HCT116 (cell line): ENCODE data around the gene PLCZ1.

Experiments used
- CTCF ChIP-seq, 3 experiments: fragments of 200-600 bp in 1 of 3; sonication (generic) in 1 of 3; IDR thresholded peaks in 2 of 3; conservative IDR thresholded peaks in 1 of 3; 2 replicates each; pipeline ENCODE4 v1.5.1; 2012 to 2017; ENCODE audit warnings: low read depth in 2 of 3, low read length in 2 of 3, antibody characterized with exemption in 1 of 3, borderline replicate concordance in 1 of 3, control low read depth in 1 of 3, mild to moderate bottlenecking in 1 of 3, mixed read lengths in 1 of 3, mixed run types in 1 of 3, moderate library complexity in 1 of 3; ENCODE audit not compliant: insufficient read depth in 1 of 3
- ELF1 ChIP-seq: IDR thresholded peaks from 2 replicates; pipeline ENCODE4 v1.6.1; 2012; ENCODE audit warnings: low read depth, borderline replicate concordance
- EZH2 ChIP-seq: fragments of 200-600 bp; sonication (generic); IDR thresholded peaks from 2 replicates; pipeline ENCODE4 v1.6.1; 2017; ENCODE audit warnings: antibody characterized with exemption, mixed run types
- FOSL1 ChIP-seq: IDR thresholded peaks from 2 replicates; pipeline ENCODE4 v1.6.1; 2012; ENCODE audit warnings: low read depth
- JUND ChIP-seq: IDR thresholded peaks from 2 replicates; pipeline ENCODE4 v1.6.1; 2012
- MAX ChIP-seq: IDR thresholded peaks from 2 replicates; pipeline ENCODE4 v1.6.1; 2012
- POLR2A ChIP-seq: IDR thresholded peaks from 2 replicates; pipeline ENCODE4 v1.7.0; 2011; ENCODE audit warnings: borderline replicate concordance; ENCODE audit not compliant: insufficient read depth, insufficient read length; ENCODE audit errors: extremely low read depth
- SIN3A ChIP-seq: IDR thresholded peaks from 2 replicates; pipeline ENCODE4 v1.6.1; 2012; ENCODE audit warnings: low read depth
- SP1 ChIP-seq: IDR thresholded peaks from 2 replicates; pipeline ENCODE4 v1.6.1; 2012; ENCODE audit warnings: low read depth
- TCF7L2 ChIP-seq: IDR thresholded peaks from 2 replicates; pipeline ENCODE4 v1.7.0; 2011; ENCODE audit warnings: borderline replicate concordance, inconsistent platforms; ENCODE audit not compliant: insufficient read depth, insufficient read length; ENCODE audit errors: extremely low read depth
- YY1 ChIP-seq: IDR thresholded peaks from 2 replicates; pipeline ENCODE4 v1.6.1; 2011; ENCODE audit warnings: low read length, low read depth, moderate library complexity, mild to moderate bottlenecking; ENCODE audit not compliant: insufficient replicate concordance; ENCODE audit errors: extremely low read depth
- ZFX ChIP-seq: fragments of 450-650 bp; IDR thresholded peaks from 2 replicates; pipeline ENCODE4 v1.6.1; 2017

- TF ChIP-seq CTCF (IDR thresholded peaks at IDR 0.05 in 2 of 3, conservative IDR thresholded peaks at IDR 0.05 in 1 of 3; ENCODE audit: borderline replicate concordance in 1 of 3, insufficient read depth in 1 of 3, low read depth in 2 of 3, low read length in 2 of 3), result no peak
- TF ChIP-seq YY1, result no peak
- TF ChIP-seq MAX, result no peak
- TF ChIP-seq FOSL1, result no peak
- no peak for TF ChIP-seq ELF1
- TF ChIP-seq POLR2A, result no peak
- TF ChIP-seq ZFX, result no peak
- no peak for TF ChIP-seq JUND
- no peak for TF ChIP-seq EZH2
- no peak for TF ChIP-seq SIN3A
- no peak for TF ChIP-seq SP1
- TF ChIP-seq TCF7L2, result no peak
Observed at GRCh38 chr12:18706798-18707197, 31.0 kb downstream of the PLCZ1 start.
